SK-N-SH (cell line): ENCODE data around the gene THADA. TPM values are rescaled to one million over a fixed set of nuclear protein-coding genes. Genes with fewer than 3 reads are reported as not detected.

Experiments used
- CTCF ChIA-PET: fragments of 300-600, 350-600 bp; formaldehyde crosslinking; extraction: SDS; loops from one replicate; lab custom pipeline; 2021; lab: Yijun Ruan, JAX
- POLR2A ChIA-PET: fragments of 350-600 bp; sonication (Branson Sonifier 250); formaldehyde crosslinking; extraction: SDS; loops from one replicate; lab custom pipeline; 2020; ENCODE audit warnings: antibody characterized with exemption, inconsistent platforms; lab: Yijun Ruan, JAX
- DNase-seq: peaks from one replicate; pipeline ENCODE4 v3.0.0; 2012
- H2AFZ ChIP-seq: fragments of 200-600 bp; sonication (generic); 2 replicates; pipeline ENCODE4 v1.8.1; 2016; ENCODE audit warnings: antibody characterized with exemption, mild to moderate bottlenecking, low read depth
- H3F3A ChIP-seq: fragments of 200-600 bp; sonication (generic); replicated peaks from 2 replicates; pipeline ENCODE3; 2016; ENCODE audit warnings: antibody characterized with exemption, mild to moderate bottlenecking; ENCODE audit not compliant: insufficient read depth
- H3K27ac ChIP-seq, 2 experiments: fragments of 200-500 bp in 1 of 2; fragments of 200-600 bp in 1 of 2; sonication (Bioruptor generic) in 1 of 2; sonication (generic), shearing (Covaris generic) in 1 of 2; 2 replicates each; pipeline versions ENCODE4 v1.5.1 to v1.6.1; 2014 to 2016; ENCODE audit warnings: low read depth in 2 of 2, inconsistent platforms in 1 of 2, low read length in 1 of 2, mild to moderate bottlenecking in 1 of 2, mixed read lengths in 1 of 2
- H3K27me3 ChIP-seq: fragments of 200-600 bp; sonication (generic), shearing (Covaris generic); 2 replicates; pipeline ENCODE4 v1.6.1; 2016; ENCODE audit warnings: mixed run types; ENCODE audit not compliant: insufficient read depth
- H3K36me3 ChIP-seq, 2 experiments: fragments of 200-500 bp in 1 of 2; fragments of 200-600 bp in 1 of 2; sonication (Bioruptor generic) in 1 of 2; sonication (generic) in 1 of 2; replicated peaks in 1 of 2; 2 replicates each; pipeline versions ENCODE3 to v1.5.1; 2014 to 2016; ENCODE audit warnings: low read length in 1 of 2, mild to moderate bottlenecking in 1 of 2; ENCODE audit not compliant: insufficient read depth in 2 of 2, control insufficient read depth in 1 of 2
- H3K4me1 ChIP-seq, 2 experiments: fragments of 200-500 bp in 1 of 2; fragments of 200-600 bp in 1 of 2; sonication (Bioruptor generic) in 1 of 2; sonication (generic), shearing (Covaris generic) in 1 of 2; 2 replicates each; pipeline versions ENCODE4 v1.5.1 to v1.6.1; 2014 to 2016; ENCODE audit warnings: low read depth in 1 of 2, low read length in 1 of 2, mixed run types in 1 of 2; ENCODE audit not compliant: insufficient read depth in 2 of 2, control insufficient read depth in 1 of 2
- H3K4me2 ChIP-seq: fragments of 200-600 bp; sonication (generic), shearing (Covaris generic); 2 replicates; pipeline ENCODE4 v1.6.1; 2017; ENCODE audit warnings: mixed run types
- H3K4me3 ChIP-seq, 2 experiments: fragments of 200-500 bp in 1 of 2; fragments of 200-600 bp in 1 of 2; sonication (Bioruptor generic) in 1 of 2; sonication (generic), shearing (Covaris generic) in 1 of 2; 2 replicates each; pipeline versions ENCODE4 v1.5.1 to v1.8.1; 2014 to 2016; ENCODE audit warnings: low read depth in 2 of 2, inconsistent platforms in 1 of 2, low read length in 1 of 2, mild to moderate bottlenecking in 1 of 2, mixed read lengths in 1 of 2, moderate library complexity in 1 of 2
- H3K79me2 ChIP-seq: fragments of 200-600 bp; sonication (generic); 2 replicates; pipeline ENCODE4 v1.8.1; 2017; ENCODE audit warnings: mild to moderate bottlenecking; ENCODE audit not compliant: insufficient read depth
- H3K9ac ChIP-seq: fragments of 200-600 bp; sonication (generic); 2 replicates; pipeline ENCODE4 v1.6.1; 2017; ENCODE audit warnings: mixed run types
- H3K9me2 ChIP-seq: fragments of 200-600 bp; sonication (generic); 2 replicates; pipeline ENCODE4 v1.6.1; 2017; ENCODE audit warnings: mixed run types
- H3K9me3 ChIP-seq: fragments of 200-600 bp; sonication (generic); 2 replicates; pipeline ENCODE4 v1.6.1; 2017; ENCODE audit warnings: mixed run types, mild to moderate bottlenecking, moderate library complexity
- H4K20me1 ChIP-seq: fragments of 200-600 bp; sonication (generic); 2 replicates; pipeline ENCODE4 v1.6.1; 2017; ENCODE audit warnings: mild to moderate bottlenecking, mixed run types; ENCODE audit not compliant: insufficient read depth
- ELF1 ChIP-seq: IDR thresholded peaks from 2 replicates; pipeline ENCODE4 v1.4.0; 2012
- EP300 ChIP-seq, 2 experiments: IDR thresholded peaks; 2 replicates each; pipeline versions ENCODE4 v1.4.0 to v1.6.1; 2012; ENCODE audit warnings: borderline replicate concordance in 1 of 2, low read depth in 1 of 2, low read length in 1 of 2
- FOXJ3 ChIP-seq: sonication (generic); formaldehyde crosslinking; IDR thresholded peaks from 2 replicates; pipeline ENCODE4 v1.5.1; 2020; ENCODE audit warnings: mild to moderate bottlenecking, missing genetic modification reagents
- MEF2A ChIP-seq: IDR thresholded peaks from 2 replicates; pipeline ENCODE4 v1.4.0; 2012; ENCODE audit warnings: low read depth, borderline replicate concordance
- MXI1 ChIP-seq: IDR thresholded peaks from 2 replicates; pipeline ENCODE4 v1.6.1; 2012; ENCODE audit warnings: mild to moderate bottlenecking, low read depth, low read length, improper control_type of control experiment
- NRF1 ChIP-seq: IDR thresholded peaks from 2 replicates; pipeline ENCODE4 v1.6.1; 2012; ENCODE audit warnings: low read depth, mild to moderate bottlenecking, low read length
- RXRA ChIP-seq: IDR thresholded peaks from 2 replicates; pipeline ENCODE4 v1.4.0; 2012; ENCODE audit warnings: low read depth, mild to moderate bottlenecking, borderline replicate concordance
- SMC3 ChIP-seq: IDR thresholded peaks from 2 replicates; pipeline ENCODE4 v1.6.1; 2012; ENCODE audit warnings: low read depth, low read length, improper control_type of control experiment
- TAF1 ChIP-seq: IDR thresholded peaks from 2 replicates; pipeline ENCODE4 v1.6.1; 2012; ENCODE audit warnings: low read depth, mild to moderate bottlenecking, low read length, moderate library complexity, borderline replicate concordance
- TEAD4 ChIP-seq: IDR thresholded peaks from 2 replicates; pipeline ENCODE4 v1.4.0; 2012; ENCODE audit warnings: mild to moderate bottlenecking, borderline replicate concordance; ENCODE audit not compliant: insufficient read depth
- WGBS: methylation state at CpG from one replicate; pipeline ENCODE4 v1.1.6; 2017; ENCODE audit warnings: low lambda C conversion rate; 5-methylcytosine and 5-hydroxymethylcytosine counted together
- polyA plus RNA-seq, 3 experiments: library from polyadenylated mRNA; depleted of rRNA; stranded (reverse); fragments of >200 nt; gene quantifications; 2 replicates each; pipeline ENCODE4 v1.2.3, GENCODE V29; 2012
- TF ChIP-seq, protein P1 (sequence below): fragments of 150-350 bp; IDR thresholded peaks from 2 replicates; pipeline ENCODE4 v1.6.1; 2016; ENCODE audit warnings: mild to moderate bottlenecking, low read depth, low read length
- TF ChIP-seq, protein P2 (sequence below): IDR thresholded peaks from 2 replicates; pipeline ENCODE4 v1.6.1; 2012; ENCODE audit warnings: mild to moderate bottlenecking, low read depth, low read length, moderate library complexity
- TF ChIP-seq, protein P3 (sequence below): IDR thresholded peaks from 2 replicates; pipeline ENCODE4 v1.4.0; 2012; ENCODE audit warnings: low read depth
- TF ChIP-seq, protein P4 (sequence below): IDR thresholded peaks from 2 replicates; pipeline ENCODE4 v1.4.0; 2012; ENCODE audit warnings: low read depth, borderline replicate concordance
- TF ChIP-seq, protein P5 (sequence below): IDR thresholded peaks from 2 replicates; pipeline ENCODE4; 2012
- TF ChIP-seq, protein P6 (sequence below): fragments of 150-350 bp; IDR thresholded peaks from 2 replicates; pipeline ENCODE4 v1.6.1; 2017; ENCODE audit warnings: antibody characterized with exemption, low read length, low read depth, borderline replicate concordance

The THADA gene
- polyA plus RNA-seq, 1 of the 3 experiments (the other 2 are of a cell fraction) = 25.6 TPM

DNA sequence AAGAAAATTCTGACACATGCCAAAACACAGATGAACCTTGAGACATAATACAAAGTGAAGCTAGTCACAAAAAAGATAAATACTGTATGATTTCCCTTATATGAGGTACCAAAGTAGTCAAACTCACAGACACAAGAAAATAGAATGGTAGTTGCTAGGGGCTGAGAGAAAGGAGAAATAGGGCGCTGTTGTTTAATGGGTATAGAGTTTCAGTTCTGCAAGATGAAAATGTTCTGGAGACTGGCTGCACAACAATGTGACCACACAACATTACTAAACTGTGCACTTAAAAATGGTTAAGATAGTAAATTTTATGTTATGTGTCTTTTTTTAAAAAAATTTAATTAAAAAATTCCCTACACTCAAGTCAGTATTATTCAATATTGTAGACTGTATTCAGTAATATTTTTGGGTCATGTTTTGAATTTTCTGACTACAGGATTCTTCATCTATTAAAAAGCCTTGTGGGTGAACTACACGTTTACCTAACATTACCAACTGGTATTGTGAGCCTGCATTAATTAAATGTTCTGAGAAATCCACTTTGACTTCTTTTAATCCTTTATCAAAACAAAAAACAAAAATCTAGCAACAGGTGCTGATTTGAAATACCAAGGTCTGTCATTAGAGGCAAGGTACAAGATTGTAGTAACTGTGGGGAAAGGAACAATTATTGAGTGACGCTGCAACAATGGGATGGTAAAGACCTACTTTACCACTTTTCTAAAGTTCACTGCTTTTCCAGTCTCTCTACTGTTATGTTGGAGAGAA is 228.6 kb downstream of the THADA start:
- no peak overlapping the region for H3K4me3 ChIP-seq
- no peak overlapping the region for H3K4me2 ChIP-seq
- WGBS = 98% methylated on average over 3 of the region's 3 CpGs
- ChIA-PET POLR2A (no interaction called here), CTCF (interaction anchor here (0.7 kb wide), 1 partner anchor 242 kb away, joined by 3 read pairs; no protein-coding TSS in a partner anchor)
- H3K79me2 ChIP-seq = no peaks in the 10 kb centered on the region
- H3F3A ChIP-seq = peaks cover 3% of the 10 kb centered on the region
- DNase-seq = no peak
- H3K36me3 ChIP-seq = no peaks in the 10 kb centered on the region
- no peaks in the 10 kb centered on the region for H3K9me2 ChIP-seq
- no peak overlapping the region for H2AFZ ChIP-seq
- H3K27ac ChIP-seq = no peak overlapping the region
- no peaks in the 10 kb centered on the region for H3K27me3 ChIP-seq
- no peaks in the 10 kb centered on the region for H4K20me1 ChIP-seq
- no peaks in the 10 kb centered on the region for H3K9me3 ChIP-seq
- no peak overlapping the region for H3K9ac ChIP-seq
- peaks cover 0 to 4% of the 10 kb centered on the region in 2 experiments; a peak in 2 of 4 replicates for H3K4me1 ChIP-seq
- TF ChIP-seq ELF1 (no peak), MEF2A (no peak), RXRA (no peak), SMC3 (no peak), TAF1 (no peak), FOXJ3 (no peak), MXI1 (no peak), TEAD4 (no peak), EP300 (IDR thresholded peaks at IDR 0.05; ENCODE audit: borderline replicate concordance in 1 of 2, low read depth in 1 of 2, low read length in 1 of 2) (no peak), NRF1 (no peak)
- TF ChIP-seq, protein P1, sequence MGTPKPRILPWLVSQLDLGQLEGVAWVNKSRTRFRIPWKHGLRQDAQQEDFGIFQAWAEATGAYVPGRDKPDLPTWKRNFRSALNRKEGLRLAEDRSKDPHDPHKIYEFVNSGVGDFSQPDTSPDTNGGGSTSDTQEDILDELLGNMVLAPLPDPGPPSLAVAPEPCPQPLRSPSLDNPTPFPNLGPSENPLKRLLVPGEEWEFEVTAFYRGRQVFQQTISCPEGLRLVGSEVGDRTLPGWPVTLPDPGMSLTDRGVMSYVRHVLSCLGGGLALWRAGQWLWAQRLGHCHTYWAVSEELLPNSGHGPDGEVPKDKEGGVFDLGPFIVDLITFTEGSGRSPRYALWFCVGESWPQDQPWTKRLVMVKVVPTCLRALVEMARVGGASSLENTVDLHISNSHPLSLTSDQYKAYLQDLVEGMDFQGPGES = no peak
- TF ChIP-seq, protein P2, sequence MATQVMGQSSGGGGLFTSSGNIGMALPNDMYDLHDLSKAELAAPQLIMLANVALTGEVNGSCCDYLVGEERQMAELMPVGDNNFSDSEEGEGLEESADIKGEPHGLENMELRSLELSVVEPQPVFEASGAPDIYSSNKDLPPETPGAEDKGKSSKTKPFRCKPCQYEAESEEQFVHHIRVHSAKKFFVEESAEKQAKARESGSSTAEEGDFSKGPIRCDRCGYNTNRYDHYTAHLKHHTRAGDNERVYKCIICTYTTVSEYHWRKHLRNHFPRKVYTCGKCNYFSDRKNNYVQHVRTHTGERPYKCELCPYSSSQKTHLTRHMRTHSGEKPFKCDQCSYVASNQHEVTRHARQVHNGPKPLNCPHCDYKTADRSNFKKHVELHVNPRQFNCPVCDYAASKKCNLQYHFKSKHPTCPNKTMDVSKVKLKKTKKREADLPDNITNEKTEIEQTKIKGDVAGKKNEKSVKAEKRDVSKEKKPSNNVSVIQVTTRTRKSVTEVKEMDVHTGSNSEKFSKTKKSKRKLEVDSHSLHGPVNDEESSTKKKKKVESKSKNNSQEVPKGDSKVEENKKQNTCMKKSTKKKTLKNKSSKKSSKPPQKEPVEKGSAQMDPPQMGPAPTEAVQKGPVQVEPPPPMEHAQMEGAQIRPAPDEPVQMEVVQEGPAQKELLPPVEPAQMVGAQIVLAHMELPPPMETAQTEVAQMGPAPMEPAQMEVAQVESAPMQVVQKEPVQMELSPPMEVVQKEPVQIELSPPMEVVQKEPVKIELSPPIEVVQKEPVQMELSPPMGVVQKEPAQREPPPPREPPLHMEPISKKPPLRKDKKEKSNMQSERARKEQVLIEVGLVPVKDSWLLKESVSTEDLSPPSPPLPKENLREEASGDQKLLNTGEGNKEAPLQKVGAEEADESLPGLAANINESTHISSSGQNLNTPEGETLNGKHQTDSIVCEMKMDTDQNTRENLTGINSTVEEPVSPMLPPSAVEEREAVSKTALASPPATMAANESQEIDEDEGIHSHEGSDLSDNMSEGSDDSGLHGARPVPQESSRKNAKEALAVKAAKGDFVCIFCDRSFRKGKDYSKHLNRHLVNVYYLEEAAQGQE = no peak
- TF ChIP-seq, protein P3, sequence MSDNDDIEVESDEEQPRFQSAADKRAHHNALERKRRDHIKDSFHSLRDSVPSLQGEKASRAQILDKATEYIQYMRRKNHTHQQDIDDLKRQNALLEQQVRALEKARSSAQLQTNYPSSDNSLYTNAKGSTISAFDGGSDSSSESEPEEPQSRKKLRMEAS = no peak
- TF ChIP-seq, protein P4, sequence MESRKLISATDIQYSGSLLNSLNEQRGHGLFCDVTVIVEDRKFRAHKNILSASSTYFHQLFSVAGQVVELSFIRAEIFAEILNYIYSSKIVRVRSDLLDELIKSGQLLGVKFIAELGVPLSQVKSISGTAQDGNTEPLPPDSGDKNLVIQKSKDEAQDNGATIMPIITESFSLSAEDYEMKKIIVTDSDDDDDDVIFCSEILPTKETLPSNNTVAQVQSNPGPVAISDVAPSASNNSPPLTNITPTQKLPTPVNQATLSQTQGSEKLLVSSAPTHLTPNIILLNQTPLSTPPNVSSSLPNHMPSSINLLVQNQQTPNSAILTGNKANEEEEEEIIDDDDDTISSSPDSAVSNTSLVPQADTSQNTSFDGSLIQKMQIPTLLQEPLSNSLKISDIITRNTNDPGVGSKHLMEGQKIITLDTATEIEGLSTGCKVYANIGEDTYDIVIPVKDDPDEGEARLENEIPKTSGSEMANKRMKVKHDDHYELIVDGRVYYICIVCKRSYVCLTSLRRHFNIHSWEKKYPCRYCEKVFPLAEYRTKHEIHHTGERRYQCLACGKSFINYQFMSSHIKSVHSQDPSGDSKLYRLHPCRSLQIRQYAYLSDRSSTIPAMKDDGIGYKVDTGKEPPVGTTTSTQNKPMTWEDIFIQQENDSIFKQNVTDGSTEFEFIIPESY = no peak
- TF ChIP-seq, protein P5, sequence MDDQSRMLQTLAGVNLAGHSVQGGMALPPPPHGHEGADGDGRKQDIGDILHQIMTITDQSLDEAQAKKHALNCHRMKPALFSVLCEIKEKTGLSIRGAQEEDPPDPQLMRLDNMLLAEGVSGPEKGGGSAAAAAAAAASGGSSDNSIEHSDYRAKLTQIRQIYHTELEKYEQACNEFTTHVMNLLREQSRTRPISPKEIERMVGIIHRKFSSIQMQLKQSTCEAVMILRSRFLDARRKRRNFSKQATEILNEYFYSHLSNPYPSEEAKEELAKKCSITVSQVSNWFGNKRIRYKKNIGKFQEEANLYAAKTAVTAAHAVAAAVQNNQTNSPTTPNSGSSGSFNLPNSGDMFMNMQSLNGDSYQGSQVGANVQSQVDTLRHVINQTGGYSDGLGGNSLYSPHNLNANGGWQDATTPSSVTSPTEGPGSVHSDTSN = no peak
- TF ChIP-seq, protein P6, sequence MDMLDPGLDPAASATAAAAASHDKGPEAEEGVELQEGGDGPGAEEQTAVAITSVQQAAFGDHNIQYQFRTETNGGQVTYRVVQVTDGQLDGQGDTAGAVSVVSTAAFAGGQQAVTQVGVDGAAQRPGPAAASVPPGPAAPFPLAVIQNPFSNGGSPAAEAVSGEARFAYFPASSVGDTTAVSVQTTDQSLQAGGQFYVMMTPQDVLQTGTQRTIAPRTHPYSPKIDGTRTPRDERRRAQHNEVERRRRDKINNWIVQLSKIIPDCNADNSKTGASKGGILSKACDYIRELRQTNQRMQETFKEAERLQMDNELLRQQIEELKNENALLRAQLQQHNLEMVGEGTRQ = no peak
